ENCODE measurements around the gene TBC1D3K.
"Not testable (repeated sequence)": the region's sequence is repeated elsewhere in the genome, so short reads cannot be mapped to it uniquely, and the experiment has no call there.

TBC1D3K gene

DNA sequence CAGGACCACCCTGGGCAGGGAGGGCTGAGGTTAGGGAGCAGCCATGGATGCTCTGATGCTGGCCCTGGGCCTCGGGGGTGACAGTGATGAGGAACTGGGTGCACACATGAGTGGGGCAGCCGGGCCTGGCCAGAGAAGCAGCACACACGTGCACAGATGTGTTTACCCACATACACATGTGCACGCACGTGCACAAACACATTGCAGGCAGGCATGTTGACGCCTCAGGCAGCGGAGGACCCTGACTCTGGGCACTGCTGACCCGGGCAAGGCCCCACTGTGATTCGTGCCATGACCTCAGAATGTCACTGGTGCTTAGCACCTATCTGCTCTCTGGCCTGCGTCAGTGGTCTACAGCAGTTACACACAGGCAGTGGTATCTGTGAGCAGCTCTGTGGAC, at the start of gene TBC1D3K:
Gene TBC1D3K (plus strand): TSS at position 301 of the 400 bp plus-strand sequence. CDS start 1,585 bp downstream, outside the sequence.
- TF ChIP-seq, protein P1, sequence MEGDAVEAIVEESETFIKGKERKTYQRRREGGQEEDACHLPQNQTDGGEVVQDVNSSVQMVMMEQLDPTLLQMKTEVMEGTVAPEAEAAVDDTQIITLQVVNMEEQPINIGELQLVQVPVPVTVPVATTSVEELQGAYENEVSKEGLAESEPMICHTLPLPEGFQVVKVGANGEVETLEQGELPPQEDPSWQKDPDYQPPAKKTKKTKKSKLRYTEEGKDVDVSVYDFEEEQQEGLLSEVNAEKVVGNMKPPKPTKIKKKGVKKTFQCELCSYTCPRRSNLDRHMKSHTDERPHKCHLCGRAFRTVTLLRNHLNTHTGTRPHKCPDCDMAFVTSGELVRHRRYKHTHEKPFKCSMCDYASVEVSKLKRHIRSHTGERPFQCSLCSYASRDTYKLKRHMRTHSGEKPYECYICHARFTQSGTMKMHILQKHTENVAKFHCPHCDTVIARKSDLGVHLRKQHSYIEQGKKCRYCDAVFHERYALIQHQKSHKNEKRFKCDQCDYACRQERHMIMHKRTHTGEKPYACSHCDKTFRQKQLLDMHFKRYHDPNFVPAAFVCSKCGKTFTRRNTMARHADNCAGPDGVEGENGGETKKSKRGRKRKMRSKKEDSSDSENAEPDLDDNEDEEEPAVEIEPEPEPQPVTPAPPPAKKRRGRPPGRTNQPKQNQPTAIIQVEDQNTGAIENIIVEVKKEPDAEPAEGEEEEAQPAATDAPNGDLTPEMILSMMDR (IDR thresholded peaks at IDR 0.05), result not testable (repeated sequence)

DNA sequence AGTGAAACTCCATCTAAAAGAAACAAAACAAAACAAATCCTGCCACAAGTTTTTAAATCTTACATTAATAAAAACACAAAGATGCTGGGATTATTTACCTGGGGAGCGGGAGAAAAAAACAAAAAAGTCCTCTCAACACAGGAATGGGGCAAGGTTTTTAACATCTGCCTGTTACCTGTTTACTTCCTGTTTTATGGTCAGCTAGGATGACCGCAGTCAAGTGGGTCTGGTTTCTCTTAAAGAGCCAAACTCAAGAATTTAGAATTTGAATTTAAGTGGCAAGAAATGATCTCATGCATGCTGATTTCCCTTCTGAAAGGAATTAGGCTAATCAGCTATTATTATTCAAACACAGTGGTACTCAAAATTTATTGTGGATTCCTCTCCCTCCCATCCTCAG, 39.7 kb upstream of the TBC1D3K start:
- TF ChIP-seq, protein P1 (IDR thresholded peaks at IDR 0.05), result no peak

DNA sequence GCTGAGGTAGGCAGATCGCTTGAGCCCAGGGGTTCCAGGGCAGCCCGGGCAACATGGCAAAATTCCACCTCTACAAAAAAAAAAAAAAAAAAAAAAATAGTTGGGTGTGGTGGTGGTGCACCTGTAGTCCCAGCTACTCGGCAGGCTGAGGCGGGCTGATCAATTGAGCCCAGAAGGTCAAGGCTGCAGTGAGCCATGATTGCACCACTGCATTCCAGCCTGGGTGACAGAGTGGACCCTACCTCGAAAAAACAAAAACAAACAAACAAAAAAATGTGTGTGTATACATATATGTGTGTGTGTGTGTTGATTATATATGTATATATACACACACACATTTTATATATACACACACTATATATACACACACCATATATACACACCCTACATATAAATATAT, 39.1 kb upstream of the TBC1D3K start:
- TF ChIP-seq, protein P1 (IDR thresholded peaks at IDR 0.05), result no peak

DNA sequence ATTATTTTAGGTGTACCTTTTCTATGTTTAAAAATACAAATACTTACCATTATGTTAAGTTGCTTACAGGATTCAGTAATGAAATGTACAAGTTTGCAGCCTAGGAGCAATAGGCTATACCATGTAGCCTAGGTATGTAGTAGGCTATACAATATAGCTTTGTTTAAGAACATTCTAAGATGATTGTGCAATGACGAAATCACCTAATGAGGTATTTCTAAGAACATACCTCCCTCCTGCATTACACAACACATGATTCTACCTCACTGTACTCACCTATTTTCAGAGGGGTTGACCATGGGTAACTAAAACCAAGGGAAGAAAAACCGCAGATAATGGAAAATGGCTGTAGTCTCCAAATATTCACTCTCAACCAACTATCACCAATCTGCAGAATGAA, 35.3 kb upstream of the TBC1D3K start:
- TF ChIP-seq, protein P1 (IDR thresholded peaks at IDR 0.05), result no peak

Data from LNCAP (cell line).